ENCODE data around the gene CXCR4.

Gene CXCR4

DNA sequence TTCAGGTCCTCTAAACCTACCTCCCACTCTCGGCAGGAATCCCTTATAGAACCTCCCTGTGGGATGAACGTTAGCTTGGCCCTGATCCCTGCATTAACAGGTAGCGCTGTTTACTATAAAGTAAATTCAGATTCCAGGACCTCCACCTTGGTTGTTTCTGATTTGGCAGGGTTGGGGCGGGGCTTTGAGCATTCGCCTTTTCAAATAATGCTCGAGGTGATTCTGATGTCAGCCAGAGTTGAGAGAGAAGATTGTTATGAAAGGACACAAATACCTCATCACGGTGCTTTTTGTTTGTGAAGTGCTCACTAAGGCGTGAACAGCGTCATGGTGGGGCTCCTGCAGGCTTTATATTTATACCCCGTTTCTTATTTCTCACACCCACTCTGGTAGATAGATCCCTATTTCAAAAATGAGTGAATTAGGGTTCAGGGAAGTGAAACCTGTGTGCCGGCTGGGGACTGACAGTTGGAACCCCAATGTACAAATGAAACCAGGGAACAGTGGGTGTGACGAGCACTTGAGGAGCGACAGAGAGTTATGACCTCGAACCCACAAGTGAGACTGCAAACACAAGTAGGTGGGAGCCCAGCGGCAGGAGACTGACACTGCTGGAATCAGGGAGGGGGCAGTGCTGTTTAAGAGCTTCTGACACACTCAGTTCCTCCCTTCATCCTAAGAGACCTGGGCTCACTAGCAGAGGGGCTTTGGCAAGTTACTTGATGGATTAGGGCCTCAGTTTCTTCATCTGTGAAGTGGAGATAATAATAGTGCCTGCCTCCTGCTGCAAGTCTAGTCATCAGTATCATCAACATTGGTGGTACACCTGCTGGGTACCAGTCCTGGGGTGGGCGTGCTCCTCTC is 14.2 kb upstream of the CXCR4 start:
- peak in 1 of 2 donors; percentile 47 for DNase-seq (ENCODE audit: low read depth in 2 of 2, low spot score in 1 of 2)

DNA sequence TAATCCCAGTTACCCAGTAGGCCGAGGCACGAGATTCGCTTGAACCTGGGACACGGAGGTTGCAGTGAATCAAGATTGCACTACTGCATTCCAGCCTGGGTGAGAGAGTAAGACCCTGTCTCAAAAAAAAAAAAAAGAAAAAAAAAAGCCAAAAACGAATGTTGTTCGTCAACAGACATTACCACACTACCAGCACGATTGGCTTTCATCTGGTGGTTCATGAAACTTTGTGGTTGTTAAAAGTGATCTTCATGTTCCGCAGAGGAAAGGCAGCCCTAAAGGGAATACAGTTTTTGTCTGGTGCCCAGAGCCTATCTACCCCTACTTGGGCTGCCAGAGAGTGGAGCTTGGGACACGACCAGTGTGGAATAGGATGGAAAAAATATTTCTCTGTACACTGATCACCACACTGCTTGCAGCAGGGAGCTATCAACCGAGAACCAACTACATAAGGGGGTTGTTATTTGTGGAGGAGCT is 13.6 kb upstream of the CXCR4 start:
- no peak for DNase-seq (ENCODE audit: low read depth in 2 of 2, low spot score in 1 of 2)

DNA sequence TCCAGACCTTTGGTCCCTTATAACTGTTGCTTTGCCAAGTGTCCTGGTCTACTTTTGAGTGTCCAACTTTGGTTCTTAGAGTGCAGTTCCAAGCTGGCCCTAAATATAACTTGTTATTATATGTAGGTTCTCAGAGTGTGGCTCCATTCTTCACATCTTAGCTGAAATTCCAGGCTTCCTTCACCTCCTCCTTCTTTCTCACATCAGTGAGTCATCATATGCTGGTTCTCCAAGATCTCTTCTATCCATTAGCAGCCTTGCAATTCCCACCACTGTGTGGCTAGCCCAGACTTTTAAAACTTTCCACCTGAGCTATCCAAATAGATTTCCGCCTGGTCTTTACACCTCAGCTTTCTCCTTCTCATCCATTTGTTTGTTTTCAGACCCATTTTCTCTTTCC is 12.6 kb upstream of the CXCR4 start:
- DNase-seq (ENCODE audit: low read depth in 2 of 2, low spot score in 1 of 2) = no peak

DNA sequence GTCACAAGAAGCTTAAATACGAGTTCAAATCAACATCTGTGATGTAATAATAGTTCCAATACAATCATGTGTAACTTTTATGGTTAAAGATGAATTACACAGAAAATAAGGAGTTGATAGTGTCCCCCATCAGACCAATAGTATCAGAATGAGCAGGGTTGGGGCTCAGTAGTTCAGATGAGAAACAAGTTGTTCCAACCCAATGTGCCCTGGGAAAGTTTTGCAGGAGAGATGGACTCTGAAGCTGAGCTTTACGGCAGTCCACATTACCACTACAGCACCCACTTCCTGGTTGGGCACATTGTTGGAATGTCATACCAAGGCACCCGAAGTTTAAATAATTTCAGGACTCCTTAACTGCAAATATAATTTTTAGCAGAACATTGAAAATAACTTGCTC is 12.1 kb upstream of the CXCR4 start:
- no peak for DNase-seq (ENCODE audit: low read depth in 2 of 2, low spot score in 1 of 2)

DNA sequence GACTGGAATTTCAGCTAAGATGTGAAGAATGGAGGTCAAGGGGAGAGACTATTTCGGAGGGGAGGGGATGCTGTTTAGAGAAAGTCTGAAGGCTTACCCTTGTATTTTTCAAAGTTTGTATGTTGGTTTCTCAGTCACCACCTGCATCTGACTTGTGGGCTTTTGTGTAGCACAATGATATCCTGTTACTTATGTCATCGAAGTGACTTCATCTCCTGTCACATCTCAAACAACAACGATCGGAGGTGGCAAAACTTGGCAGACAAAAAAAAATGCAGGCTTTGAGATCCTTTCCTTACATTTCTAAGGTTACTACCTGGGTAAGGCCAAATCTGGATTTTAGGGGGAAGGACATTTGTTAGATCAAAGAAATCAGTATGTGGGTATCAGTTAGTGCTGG is 11.7 kb upstream of the CXCR4 start:
- no peak for DNase-seq (ENCODE audit: low read depth in 2 of 2, low spot score in 1 of 2)

DNA sequence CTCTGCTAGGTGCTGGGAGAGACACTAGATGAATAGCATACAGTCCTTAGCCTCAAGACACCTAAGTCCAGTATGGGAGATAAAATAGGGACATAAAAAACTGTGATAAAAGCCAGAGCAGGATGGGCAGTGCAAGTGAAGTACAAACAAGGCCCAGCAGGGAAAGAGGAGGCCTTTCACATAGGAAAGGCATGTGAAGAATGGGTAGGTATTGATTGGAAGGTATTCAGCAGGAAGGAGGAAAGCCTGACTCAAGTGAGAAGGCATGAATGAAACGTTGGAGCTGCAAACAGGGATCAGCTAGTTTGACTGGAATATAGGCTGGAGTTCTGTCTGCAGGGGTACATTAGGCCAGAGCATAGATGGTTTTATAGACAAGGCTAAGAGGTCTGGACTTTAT is 11.0 kb upstream of the CXCR4 start:
- no peak for DNase-seq (ENCODE audit: low read depth in 2 of 2, low spot score in 1 of 2)

DNA sequence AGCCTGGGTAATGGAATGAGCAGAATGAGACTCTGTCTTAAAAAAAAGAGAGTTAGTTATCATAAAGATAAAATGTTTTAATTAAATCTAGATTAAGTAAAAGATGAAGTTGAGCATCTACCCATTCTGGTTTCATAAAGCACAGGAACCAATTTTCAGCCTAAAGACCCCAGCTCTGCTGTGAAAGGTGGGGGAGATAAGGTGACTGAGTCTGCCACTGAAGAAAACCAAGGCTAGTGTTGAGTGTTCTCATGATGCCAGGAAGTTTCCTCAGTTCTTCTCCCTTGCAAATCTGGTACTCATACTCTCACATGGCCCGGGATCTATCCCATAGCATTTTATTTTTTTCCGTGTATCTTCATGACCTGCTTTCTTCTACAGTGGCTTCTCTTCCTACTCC is 10.4 kb upstream of the CXCR4 start:
- no peak for DNase-seq (ENCODE audit: low read depth in 2 of 2, low spot score in 1 of 2)

DNA sequence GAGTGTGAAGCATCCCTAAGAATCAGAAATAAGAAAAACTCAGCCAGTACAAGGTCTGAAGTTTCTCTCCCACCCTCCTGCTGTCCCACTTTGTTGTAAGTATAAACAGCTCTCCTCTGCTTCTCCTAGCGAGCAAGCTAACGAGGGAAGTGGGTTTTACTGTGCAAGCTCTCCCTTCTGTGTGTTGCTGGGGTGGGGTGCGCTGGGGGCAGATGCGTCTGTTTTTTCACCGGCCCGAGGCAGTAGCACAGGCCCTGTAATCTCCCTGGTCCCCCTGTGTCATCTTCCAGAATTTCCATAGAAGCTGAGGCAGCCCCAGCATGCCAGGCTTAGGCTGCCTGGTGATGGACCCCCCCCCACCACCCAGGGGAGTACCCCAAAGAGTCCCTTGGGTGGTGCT is 9.4 kb upstream of the CXCR4 start:
- DNase-seq (ENCODE audit: low read depth in 2 of 2, low spot score in 1 of 2) = no peak

DNA sequence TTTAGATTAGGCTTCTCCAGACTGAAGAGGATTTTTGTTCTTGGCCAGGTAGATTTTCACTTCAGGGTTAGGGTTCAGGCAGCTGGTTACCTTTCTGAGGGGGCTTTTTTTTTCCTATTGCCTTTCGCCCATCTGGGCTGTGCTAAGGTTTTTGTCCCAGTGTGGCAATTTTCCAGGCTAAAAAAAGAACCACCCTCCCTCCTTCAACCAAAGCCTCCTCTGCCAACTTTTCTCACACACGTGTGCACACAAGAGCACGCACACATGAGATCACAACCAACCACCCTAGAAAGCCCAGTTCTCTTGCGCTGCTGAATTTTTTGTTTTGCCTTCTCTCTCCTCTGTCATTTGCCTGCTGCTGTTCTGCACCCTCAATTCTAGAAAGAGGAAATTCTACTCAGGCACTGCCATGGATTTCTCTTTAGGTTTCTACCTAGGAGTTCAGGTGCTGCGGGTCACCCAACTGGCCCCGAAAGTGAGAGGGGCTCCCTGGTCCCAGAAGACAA is 8.5 kb upstream of the CXCR4 start:
- no peak for DNase-seq (ENCODE audit: low read depth in 2 of 2, low spot score in 1 of 2)

DNA sequence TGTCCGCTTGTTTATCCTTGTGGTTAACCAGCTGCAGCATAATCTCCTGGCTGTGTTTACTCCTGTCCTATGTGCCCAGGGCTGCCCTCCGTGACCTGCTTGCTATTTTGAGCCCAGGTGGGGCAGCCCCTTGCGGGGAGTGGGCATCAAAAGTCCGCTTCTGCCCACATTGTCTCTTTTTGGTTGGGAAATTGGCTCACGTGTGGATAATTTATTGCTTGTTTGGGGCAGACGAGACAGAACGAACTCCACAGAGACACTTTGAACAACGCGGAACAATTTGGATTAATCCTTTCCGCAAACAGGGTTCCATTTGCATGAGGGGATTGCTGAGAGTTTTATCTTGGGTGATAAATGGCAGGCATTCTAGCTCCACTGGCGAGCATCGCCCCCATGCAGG is 8.1 kb upstream of the CXCR4 start:
- no peak for DNase-seq (ENCODE audit: low read depth in 2 of 2, low spot score in 1 of 2)

DNA sequence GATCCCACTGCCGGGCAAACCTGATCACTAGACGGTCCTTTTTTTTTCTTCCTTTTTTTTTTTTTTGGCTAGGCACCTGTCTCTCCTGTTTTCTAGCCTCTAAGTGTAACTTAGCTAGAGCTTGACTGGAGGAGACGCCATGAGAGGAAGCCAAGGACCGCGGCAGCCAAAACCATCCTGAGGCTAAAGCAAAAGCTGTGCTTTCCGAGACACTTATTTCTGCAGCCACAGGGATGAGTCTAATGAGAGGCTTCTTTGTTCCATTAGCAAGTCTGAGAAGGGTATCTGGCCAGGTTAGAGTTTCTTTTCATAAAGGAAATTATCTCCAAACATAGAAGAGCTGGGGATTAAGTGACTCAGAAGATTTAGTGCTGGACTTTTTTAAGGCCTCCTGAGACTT is 7.3 kb upstream of the CXCR4 start:
- no peak for DNase-seq (ENCODE audit: low read depth in 2 of 2, low spot score in 1 of 2)

DNA sequence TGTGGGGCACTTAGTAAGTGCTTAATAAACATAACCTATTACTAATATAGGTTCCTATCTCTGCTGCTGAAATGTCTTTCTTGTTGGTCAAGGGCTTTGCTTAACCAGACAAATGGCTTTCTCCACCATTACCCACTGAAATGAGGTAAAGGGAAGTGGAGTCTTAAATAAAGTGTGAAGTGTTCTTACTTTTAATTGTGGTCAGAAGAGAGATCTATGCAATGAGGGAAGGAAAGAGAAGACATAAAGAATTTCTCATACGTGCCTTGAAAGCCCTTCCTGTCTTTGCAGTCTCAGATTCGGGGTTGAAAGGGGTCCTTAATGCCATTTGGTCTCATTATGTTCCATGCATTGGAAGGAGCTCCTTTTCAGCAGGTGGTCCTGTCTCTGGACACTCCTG is 6.9 kb upstream of the CXCR4 start:
- DNase-seq (ENCODE audit: low read depth in 2 of 2, low spot score in 1 of 2) = no peak

DNA sequence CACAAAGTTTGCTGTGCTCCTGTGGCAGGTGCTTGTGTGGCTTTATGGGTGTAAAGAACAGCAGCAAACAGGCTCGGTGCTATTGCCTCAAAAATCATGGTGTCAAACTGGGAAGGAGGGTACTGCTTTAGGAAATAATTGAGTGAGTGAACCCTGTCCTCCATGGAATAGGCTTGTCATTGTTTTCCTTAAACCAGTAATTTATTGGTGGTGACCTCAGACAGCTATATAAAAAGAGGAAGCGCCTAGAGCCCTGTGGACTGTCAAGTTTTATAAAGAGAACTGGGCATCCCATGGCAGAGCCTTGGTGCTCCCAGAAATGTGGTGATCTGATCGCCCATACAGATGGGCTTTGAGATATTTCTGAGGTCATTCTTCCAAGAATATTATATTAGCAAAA is 4.7 kb upstream of the CXCR4 start:
- DNase-seq (ENCODE audit: low read depth in 2 of 2, low spot score in 1 of 2) = no peak

DNA sequence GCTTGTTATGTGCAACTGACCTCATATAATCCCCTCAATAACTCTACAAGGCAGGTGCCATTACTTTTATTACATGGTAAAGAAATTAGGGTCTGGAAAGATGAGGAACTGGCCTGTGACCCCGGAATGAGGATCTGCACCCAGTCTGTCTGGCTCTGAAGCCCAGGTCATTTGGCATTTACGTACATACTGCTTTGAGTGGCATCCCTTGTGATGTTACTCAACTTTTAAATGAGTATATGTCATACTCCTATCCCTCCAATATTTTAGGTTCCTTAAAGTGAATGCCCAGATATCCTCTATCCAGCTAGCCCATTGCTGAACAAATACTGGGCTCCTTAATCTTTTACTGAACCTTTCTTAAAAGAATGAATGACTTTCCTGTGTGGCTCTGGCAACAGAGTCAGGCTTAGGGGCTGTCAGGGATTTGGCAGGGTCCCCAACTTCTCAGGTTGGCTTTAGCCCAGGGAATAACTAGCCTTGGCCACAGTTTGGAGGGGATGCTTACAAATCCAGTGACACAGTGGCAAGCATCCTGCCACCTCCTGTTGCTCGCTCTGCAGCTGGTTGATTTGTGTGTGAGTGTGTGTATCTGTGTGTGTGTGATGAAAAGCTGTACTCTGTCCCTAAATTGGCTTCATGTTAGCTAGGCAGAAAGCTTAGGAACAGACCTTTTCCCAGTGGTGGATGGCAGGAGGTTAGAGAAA is 3.4 kb upstream of the CXCR4 start:
- DNase-seq (ENCODE audit: low read depth in 2 of 2, low spot score in 1 of 2) = no peak

DNA sequence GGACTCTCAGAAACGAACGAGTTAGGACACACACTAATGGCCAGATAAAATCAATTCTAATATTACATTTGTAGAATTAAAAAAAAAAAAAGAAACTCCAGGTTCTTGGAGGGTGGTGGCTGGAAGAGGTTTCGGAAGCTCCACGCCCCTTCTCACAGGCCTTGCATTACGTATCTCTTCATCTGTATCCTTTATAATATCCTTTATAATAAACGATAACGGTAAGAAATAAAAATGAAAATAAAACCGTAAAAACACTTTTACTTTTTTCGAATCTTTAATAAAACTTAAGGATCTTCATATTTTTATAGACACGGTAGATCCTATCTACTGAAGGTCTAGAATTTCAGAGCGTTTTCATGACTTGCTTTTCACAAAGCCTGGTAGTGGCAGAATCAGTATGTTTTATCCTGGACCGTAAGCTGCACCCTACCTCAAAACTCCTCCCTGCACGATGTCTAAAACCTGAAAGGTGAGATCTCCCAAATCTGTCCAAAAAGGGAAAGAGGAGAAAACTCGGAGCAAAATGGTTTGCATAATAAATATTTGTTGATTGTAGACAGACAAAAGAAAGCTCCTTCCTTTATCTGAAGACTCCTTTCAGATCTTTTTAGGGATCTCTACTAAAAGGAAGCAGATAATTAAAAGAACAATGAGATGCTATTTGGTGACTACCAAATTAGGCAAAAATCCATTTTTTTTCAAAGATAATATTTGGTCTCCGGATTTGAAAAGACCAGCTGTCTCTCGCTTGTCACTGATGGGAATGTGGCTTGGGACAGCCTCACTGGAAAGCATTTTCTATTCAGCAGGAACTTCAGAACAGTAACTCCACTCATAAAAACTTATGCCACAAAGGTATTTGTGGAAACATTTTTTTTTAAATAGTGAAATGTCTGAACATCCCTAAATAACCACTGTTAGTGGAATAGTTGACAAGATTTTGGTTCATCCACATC is 2.0 kb upstream of the CXCR4 start:
- DNase-seq (ENCODE audit: low read depth in 2 of 2, low spot score in 1 of 2) = no peak

DNA sequence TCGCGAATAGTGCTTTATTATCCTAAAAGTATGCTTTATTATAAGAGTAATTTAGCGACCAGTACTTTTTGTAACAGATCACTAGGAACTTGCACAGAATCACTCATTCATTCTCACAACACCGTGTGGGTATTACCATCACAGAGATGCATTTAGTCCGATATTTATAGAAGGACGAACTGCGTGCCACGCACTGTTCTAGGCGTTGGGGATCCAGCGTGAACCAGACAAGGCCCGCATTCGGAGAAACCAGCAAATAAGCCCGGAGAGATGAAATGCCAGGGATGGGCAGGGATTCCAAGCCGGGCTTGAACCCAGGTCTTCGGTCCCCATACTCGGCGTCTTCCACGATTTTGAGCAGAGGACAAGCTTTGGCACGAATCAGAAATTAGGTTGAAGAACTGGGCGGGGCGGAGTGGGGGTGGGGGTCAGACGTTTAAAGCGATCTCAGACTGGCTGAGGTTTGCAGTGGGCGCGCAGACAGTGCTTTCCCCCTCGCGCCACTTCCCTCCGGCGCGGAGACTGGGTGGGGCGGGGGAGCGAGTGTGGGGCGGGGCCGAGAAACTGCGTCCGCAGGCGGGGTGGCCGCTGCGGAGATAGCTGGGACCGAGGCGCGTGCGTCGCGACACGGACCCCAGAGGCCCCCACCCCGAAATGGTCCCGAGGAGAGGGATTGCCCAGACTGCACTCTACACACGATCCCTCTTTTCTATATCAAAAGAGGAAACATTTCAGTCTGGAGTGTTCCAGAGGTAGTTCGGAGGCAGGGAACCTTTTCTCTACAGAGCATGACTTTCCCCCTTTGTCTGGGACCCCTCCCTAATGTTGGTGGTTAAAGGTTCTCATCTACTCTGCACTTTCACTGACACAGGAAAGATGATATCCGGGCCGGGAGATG is 1.1 kb upstream of the CXCR4 start:
- DNase-seq (ENCODE audit: low read depth in 2 of 2, low spot score in 1 of 2) = peak; percentile 79 to 86

DNA sequence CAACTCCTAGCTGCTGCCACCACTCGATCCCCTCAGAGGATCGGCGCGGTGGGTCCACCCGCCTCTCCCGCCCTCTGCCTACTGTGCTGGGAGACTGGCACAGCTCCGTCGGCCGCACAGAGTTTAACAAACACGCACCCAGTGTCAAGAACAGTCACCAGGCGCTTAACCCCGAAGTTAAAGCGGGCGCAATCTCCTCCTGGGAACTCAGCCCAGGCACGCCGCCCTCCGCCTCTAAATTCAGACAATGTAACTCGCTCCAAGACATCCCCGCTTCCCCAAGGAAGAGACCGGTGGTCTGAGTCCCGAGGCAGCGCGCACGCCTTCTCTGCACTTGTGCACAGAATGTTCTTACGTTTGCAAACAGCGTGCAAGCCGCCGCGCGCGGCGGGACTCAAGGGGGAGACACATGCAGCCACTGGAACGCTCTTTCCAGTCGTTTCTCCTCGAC is 533 bp downstream of the CXCR4 start:
- DNase-seq (ENCODE audit: low read depth in 2 of 2, low spot score in 1 of 2) = no peak

DNA sequence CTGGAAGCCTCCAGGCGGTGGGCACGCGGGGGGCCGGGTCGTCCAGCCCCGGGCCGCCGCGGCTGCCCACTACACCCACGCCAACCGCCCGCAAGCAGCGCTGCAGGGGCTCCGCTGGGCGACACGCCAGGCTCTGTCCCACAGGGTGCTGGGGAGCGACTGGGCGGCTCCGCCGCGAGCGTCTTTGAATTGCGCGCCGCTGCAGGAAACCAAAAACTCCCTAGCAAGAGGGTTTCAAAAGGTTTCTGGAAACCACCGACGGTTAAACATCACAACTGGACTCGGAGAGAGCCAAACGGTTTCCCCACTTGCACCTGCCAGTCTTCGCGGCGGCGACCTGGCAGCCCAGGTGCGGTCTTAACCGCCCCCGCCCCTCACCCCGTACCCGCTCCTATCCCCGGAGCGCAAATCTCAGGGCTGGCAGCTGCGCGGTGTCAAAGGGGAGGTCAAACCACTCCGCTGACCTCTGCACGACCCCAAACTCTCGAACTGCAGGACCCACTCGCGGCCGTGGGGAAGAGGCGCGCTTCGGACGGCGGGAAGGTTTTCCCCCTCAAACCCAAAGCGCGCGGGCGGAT is 1.0 kb downstream of the CXCR4 start:
- peak in 1 of 2 donors; percentile 43 for DNase-seq (ENCODE audit: low read depth in 2 of 2, low spot score in 1 of 2)

DNA sequence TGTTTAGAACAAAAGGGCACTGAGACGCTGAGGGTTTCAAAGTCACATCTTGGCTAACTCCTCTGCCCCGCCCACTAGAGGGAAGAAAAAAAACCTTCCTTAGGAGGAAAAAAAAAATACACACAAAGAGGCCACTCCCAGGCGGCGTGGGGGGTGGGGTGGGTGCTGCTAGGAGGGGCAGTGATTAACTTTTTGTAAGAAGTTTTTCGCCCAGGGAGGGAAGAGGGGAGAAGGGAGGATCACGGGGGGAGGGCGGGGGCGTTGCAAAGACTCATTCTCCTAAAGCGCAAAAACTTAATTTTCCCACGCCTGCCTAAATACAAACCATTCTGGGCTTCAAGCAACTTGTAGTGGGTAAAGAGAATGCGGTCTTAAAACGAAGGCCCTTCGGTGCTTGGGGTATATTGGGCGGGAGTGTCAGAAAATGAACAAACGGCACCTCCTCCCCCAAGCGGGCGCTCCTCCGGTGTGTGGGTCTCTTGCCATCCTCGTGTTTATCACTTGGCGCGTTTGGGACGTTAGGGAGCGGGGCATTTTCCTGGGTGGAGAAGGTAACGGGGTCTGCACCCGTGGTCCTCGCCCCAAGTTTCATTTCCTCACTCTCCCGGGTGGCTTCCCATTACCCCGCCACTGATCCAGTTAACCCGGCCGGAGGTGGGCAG is 1.7 kb downstream of the CXCR4 start:
- peak; percentile 72 to 77 for DNase-seq (ENCODE audit: low read depth in 2 of 2, low spot score in 1 of 2)
